ENCODE data around the gene KLHL40.

- TF ChIP-seq CTCF (optimal IDR thresholded peaks at IDR 0.05 in 1 of 3, IDR thresholded peaks at IDR 0.05 in 1 of 3, conservative IDR thresholded peaks at IDR 0.05 in 1 of 3; ENCODE audit: extremely low read depth in 1 of 3, insufficient read depth in 2 of 3, low read length in 3 of 3): no peak
- no peak for TF ChIP-seq EZH2 (IDR thresholded peaks at IDR 0.05; ENCODE audit: low read length)
These were observed 30.8 kb upstream of the KLHL40 start for GRCh38 chr3:42654331-42655201.
